ENCODE results near the gene LRTM2. TPM values are rescaled to one million over a fixed set of nuclear protein-coding genes. Genes with fewer than 3 reads are reported as not detected.

Gene LRTM2
- polyA plus RNA-seq, 5 donors, result 0.05 TPM; not detected in 4

- DNase-seq, result no peak
Measured at GRCh38 chr12:1842183-1842904, 22.0 kb downstream of the LRTM2 start.

- no peak for DNase-seq
Measured at GRCh38 chr12:1842905-1843640, 22.7 kb downstream of the LRTM2 start.

- DNase-seq, result no peak
Measured at GRCh38 chr12:1843641-1844005, 23.3 kb downstream of the LRTM2 start.

- no peak for DNase-seq
Measured at GRCh38 chr12:1844223-1844622, 23.9 kb downstream of the LRTM2 start.

- no peak for DNase-seq
Measured at GRCh38 chr12:1844661-1845409, 24.5 kb downstream of the LRTM2 start.

- no peak for DNase-seq
Measured at GRCh38 chr12:1845427-1845826, 25.1 kb downstream of the LRTM2 start.

- no peak for DNase-seq
Measured at GRCh38 chr12:1845886-1846285, 25.5 kb downstream of the LRTM2 start.

- no peak for DNase-seq
Measured at GRCh38 chr12:1846421-1847405, 26.3 kb downstream of the LRTM2 start.

- no peak for DNase-seq
Measured at GRCh38 chr12:1847411-1847810, 27.0 kb downstream of the LRTM2 start.

- DNase-seq, result no peak
Measured at GRCh38 chr12:1848146-1848545, 27.8 kb downstream of the LRTM2 start.

GRCh38 chr12:1848745-1849144, 28.4 kb downstream of the LRTM2 start:
- no peak for DNase-seq

GRCh38 chr12:1851151-1851701, 30.9 kb downstream of the LRTM2 start:
- no peak for DNase-seq

GRCh38 chr12:1852076-1852475, 31.7 kb downstream of the LRTM2 start:
- no peak for DNase-seq

GRCh38 chr12:1853716-1854115, 33.4 kb downstream of the LRTM2 start:
- DNase-seq, result no peak

- no peak for DNase-seq
Measured at GRCh38 chr12:1855241-1855640, 34.9 kb downstream of the LRTM2 start.

- DNase-seq, result no peak
Measured at GRCh38 chr12:1857086-1857485, 36.7 kb downstream of the LRTM2 start.

- DNase-seq, result no peak
Measured at GRCh38 chr12:1857821-1858220, 37.5 kb downstream of the LRTM2 start.

- no peak for DNase-seq
Measured at GRCh38 chr12:1858456-1858855, 38.1 kb downstream of the LRTM2 start.

- no peak for DNase-seq
Measured at GRCh38 chr12:1859643-1860042, 39.3 kb downstream of the LRTM2 start.

GRCh38 chr12:1862973-1863372, 42.6 kb downstream of the LRTM2 start:
- no peak for DNase-seq

GRCh38 chr12:1863823-1864222, 43.5 kb downstream of the LRTM2 start:
- DNase-seq, result no peak

All from right lung (tissue), 5 donors.